ENCODE data around the gene REXO1.

The REXO1 gene

GRCh38 chr19:1783874-1784273 is 64.4 kb downstream of the REXO1 start:
- peak in 1 of 2 donors; percentile 15 for DNase-seq

- no peak for DNase-seq
These were observed 64.9 kb downstream of the REXO1 start for GRCh38 chr19:1783354-1783753.

- no peak for DNase-seq
These were observed 65.8 kb downstream of the REXO1 start for GRCh38 chr19:1782521-1782920.

- DNase-seq = peak in 1 of 2 donors; percentile 11
These were observed 67.9 kb downstream of the REXO1 start for GRCh38 chr19:1780272-1780958.

GRCh38 chr19:1779574-1779973 is 68.7 kb downstream of the REXO1 start:
- no peak for DNase-seq

GRCh38 chr19:1777149-1777548 is 71.1 kb downstream of the REXO1 start:
- DNase-seq = no peak

- DNase-seq = no peak
These were observed 71.6 kb downstream of the REXO1 start for GRCh38 chr19:1776606-1777147.

GRCh38 chr19:1775951-1776605 is 72.2 kb downstream of the REXO1 start:
- DNase-seq = no peak

- DNase-seq = no peak
These were observed 73.1 kb downstream of the REXO1 start for GRCh38 chr19:1774989-1775772.

- no peak for DNase-seq
These were observed 75.1 kb downstream of the REXO1 start for GRCh38 chr19:1773184-1773583.

- no peak for DNase-seq
These were observed 77.3 kb downstream of the REXO1 start for GRCh38 chr19:1770866-1771576.

GRCh38 chr19:1769645-1769985 is 78.7 kb downstream of the REXO1 start:
- no peak for DNase-seq

- DNase-seq = no peak
These were observed 79.2 kb downstream of the REXO1 start for GRCh38 chr19:1768918-1769644.

GRCh38 chr19:1768248-1768647 is 80.0 kb downstream of the REXO1 start:
- DNase-seq = peak in 1 of 2 donors; percentile 36

GRCh38 chr19:1767464-1767933 is 80.8 kb downstream of the REXO1 start:
- DNase-seq = peak in 1 of 2 donors; percentile 65

GRCh38 chr19:1766800-1767352 is 81.4 kb downstream of the REXO1 start:
- peak; percentile 10 to 23 for DNase-seq

GRCh38 chr19:1765904-1766799 is 82.1 kb downstream of the REXO1 start:
- no peak for DNase-seq

Measured in inflammatory macrophage treated with lipopolysaccharide for 1 hour (primary cell).